T-helper 1 cell treated with Interleukin-12 subunit alpha and Interleukin-12 subunit beta and Interleukin-4 antibody, amounts not matched to agents 30 ng/mL and 1 ng/mL, for 36 hours (primary cell): ENCODE data around the gene XPO4. TPM values are rescaled to one million over a fixed set of nuclear protein-coding genes. Genes with fewer than 3 reads are reported as not detected.
"Not testable (repeated sequence)": the region's sequence is repeated elsewhere in the genome, so short reads cannot be mapped to it uniquely, and the experiment has no call there.

ENCODE experiments used
- intact Hi-C: fragments of 100-400 bp; cut with micrococcal nuclease; formaldehyde crosslinking; loops from one replicate; pipeline ENCODE4 v1.15.1; 2024
- total RNA-seq: library from RNA; stranded (reverse); gene quantifications from 2 replicates; pipeline ENCODE4 v1.2.3, GENCODE V29; 2022

Gene XPO4
- 23.4 and 25.3 TPM in 2 replicates for total RNA-seq

- intact Hi-C loops: loop anchor here (1.0 to 10.0 kb wide), 14 partner anchors 10 to 1040 kb away; partner anchors contain the start of genes CRYL1, EEF1AKMT1, GJB2 and MRPL57
Observed at GRCh38 chr13:20902438-20903163, at the start of gene XPO4. XPO4 (minus strand) TSS chr13:20902746; CDS start chr13:20902738, 8 bp downstream.

- intact Hi-C loops: not testable (repeated sequence)
Observed at GRCh38 chr13:20948001-20948400, 45.5 kb upstream of the XPO4 start.

- intact Hi-C loops: no loop called here
Observed at GRCh38 chr13:20945952-20946383, 43.4 kb upstream of the XPO4 start.

GRCh38 chr13:20942938-20943559 lies 40.5 kb upstream of the XPO4 start:
- intact Hi-C loops: loop anchor here (1.0 to 5.0 kb wide), 6 partner anchors 119 to 536 kb away; partner anchors contain the start of genes LATS2, MRPL57 and SKA3

DNA sequence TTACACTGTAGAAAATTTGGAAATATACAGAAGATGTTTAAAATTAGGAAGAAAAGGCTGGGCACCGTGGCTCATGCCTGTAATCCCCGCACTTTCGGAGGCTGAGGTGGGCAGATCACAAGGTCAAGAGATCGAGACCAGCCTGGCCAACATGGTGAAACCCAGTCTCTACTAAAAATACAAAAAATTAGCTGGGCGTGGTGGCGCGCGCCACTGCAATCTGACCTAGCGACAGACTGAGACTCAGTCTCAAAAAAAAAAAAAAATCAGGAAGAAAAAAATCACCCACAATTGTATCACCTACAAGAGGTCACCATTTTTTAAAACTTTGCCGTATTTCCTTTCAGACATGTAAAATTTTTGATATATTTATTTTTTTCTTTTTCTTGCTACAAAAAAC lies 38.0 kb upstream of the XPO4 start:
- intact Hi-C loops: loop anchor here (5.0 kb wide), 2 partner anchors 122 to 357 kb away; partner anchors contain the start of gene LATS2

DNA sequence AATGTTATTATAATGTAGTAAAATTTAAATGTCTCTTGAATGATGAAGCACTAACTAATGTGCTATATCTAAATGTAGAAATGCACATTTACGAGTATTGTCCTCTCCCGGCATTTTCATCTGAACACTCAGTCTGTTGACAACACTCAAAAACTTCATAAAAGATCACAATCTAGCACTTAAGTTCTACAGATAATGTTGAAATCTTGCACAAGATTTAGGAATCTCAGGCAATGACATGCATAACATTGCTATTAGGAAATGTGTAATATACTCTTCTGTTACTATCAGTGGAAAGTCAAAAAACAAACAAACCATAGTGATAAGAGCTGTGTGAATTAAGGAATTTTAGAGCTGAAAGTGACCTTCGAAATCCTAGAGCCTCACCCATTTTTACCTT lies 37.5 kb upstream of the XPO4 start:
- intact Hi-C loops: loop anchor here (5.0 kb wide), 2 partner anchors 122 to 357 kb away; partner anchors contain the start of gene LATS2

DNA sequence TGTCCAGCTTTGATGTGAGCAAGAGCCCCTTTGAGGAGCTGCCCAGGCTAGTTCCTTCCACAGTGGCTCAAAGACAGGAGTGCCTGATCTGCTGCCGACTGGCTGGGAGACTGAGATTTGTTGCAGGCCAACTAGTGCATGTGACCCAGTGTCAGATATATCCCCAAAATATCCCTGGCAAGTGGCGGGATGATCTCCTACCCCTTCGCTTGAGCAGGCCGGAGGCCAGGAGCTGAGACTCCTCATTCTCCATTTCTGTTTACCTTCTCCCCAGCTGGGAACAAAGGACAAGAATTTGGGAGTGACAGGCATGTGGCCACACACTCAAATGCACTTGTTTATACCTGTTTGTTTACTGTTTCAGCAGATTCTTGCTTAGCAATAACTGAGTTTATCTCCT lies 37.1 kb upstream of the XPO4 start:
- intact Hi-C loops: loop anchor here (5.0 kb wide), 2 partner anchors 123 to 358 kb away; partner anchors contain the start of gene LATS2

GRCh38 chr13:20938302-20938701 lies 35.8 kb upstream of the XPO4 start:
- intact Hi-C loops: no loop called here

GRCh38 chr13:20927596-20928257 lies 25.2 kb upstream of the XPO4 start:
- intact Hi-C loops: no loop called here

DNA sequence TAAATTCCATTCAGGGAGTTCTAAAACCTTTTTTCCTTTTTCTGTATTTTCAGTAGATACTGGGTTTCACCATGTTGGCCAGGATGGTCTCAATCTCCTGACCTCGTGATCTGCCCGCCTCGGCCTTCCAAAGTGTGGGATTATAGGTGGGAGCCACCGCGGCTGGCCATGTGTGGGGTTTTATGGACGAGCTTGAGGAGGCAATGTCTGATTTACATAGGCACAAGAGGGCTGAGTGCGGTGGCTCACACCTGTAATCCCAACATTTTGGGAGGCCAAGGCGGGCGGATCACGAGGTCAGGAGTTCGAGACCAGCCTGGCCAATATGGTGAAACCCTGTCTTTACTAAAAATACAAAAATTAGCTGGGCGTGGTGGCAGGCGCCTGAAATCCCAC lies 22.8 kb upstream of the XPO4 start:
- intact Hi-C loops: loop anchor here (1.0 kb wide), 4 partner anchors 97 to 743 kb away; no protein-coding TSS in a partner anchor

- intact Hi-C loops: loop anchor here (1.0 kb wide), 4 partner anchors 97 to 743 kb away; no protein-coding TSS in a partner anchor
Observed at GRCh38 chr13:20924758-20925394, 22.3 kb upstream of the XPO4 start.

- intact Hi-C loops: no loop called here
Observed at GRCh38 chr13:20923272-20923671, 20.7 kb upstream of the XPO4 start.

GRCh38 chr13:20921572-20921971 lies 19.0 kb upstream of the XPO4 start:
- intact Hi-C loops: no loop called here

GRCh38 chr13:20915676-20916075 lies 13.1 kb upstream of the XPO4 start:
- intact Hi-C loops: not testable (repeated sequence)

GRCh38 chr13:20911037-20911436 lies 8.5 kb upstream of the XPO4 start:
- intact Hi-C loops: no loop called here

GRCh38 chr13:20908714-20909497 lies 6.4 kb upstream of the XPO4 start:
- intact Hi-C loops: loop anchor here (10.0 kb wide), 1 partner anchor 714 kb away; the partner anchor contains the start of gene GJB2

GRCh38 chr13:20904908-20905307 lies 2.4 kb upstream of the XPO4 start:
- intact Hi-C loops: loop anchor here (10.0 kb wide), 1 partner anchor 710 kb away; the partner anchor contains the start of gene GJB2

DNA sequence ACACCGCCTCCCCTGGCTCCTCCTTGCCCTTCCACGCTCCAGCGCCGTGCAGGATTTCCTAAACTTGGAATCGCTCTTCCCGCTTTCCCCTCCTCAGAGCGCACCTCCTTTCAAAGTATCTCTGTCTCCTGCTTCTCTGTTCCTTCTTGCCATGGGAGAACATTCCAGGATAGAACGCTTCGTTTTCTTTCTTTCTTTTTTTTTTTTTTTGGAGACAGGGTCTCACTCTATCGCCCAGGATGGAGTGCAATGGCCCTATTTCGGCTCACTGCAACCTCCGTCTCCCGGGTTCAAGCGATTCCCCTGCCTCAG lies 574 bp upstream of the XPO4 start:
- intact Hi-C loops: loop anchor here (1.0 to 10.0 kb wide), 4 partner anchors 396 to 942 kb away; partner anchors contain the start of gene GJB2

GRCh38 chr13:20901668-20902437 lies 693 bp downstream of the XPO4 start:
- intact Hi-C loops: loop anchor here (1.0 to 10.0 kb wide), 13 partner anchors 10 to 1040 kb away; partner anchors contain the start of genes CRYL1, EEF1AKMT1, GJB2 and MRPL57
